ENCODE results near the gene TOP3A. TPM values are rescaled to one million over a fixed set of nuclear protein-coding genes. Genes with fewer than 3 reads are reported as not detected.
A peak's percentile ranks its signal among the peaks of the same experiment; 100 is the strongest.
"Not testable (repeated sequence)": the region's sequence is repeated elsewhere in the genome, so short reads cannot be mapped to it uniquely, and the experiment has no call there.

The TOP3A gene
- total RNA-seq, 1 experiment from 2014 or later = 100 TPM

DNA sequence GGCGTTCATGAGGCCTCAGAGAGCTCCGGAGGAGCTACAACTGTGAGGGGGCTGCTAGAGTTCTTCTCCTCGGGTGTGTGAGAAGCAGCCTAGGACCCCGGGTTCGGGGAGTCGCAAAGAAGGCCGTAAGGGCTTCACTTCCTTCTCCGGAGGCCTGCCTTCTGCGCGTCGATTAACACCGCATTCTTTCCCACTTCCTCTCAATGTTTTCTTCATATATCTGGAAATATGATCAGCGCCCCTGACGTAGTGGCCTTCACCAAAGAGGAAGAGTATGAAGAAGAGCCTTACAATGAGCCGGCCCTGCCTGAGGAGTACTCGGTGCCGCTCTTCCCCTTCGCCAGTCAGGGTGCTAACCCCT is 748 bp upstream of the TOP3A start:
- TSS peak; percentile 63 for BruUV-seq (replicated peaks)
- ChIA-PET CTCF (no interaction called here), POLR2A (ENCODE audit: low non-redundant PET) (no interaction called here)
- no peak for DNase-seq (ENCODE audit: low spot score)
- intact Hi-C loops (cut with micrococcal nuclease; ENCODE audit: unreplicated experiment) = no loop called here
- Histone ChIP-seq H3K9me3 (ENCODE audit: low read depth, low read length, poor library complexity, severe bottlenecking) (no peaks in the 10 kb centered on the region), H3K27ac (ENCODE audit: low read depth, low read length, poor library complexity, severe bottlenecking) (peak overlapping the region; percentile 86), H3K27me3 (replicated peaks; ENCODE audit: insufficient read depth, low read depth, low read length, poor library complexity) (no peaks in the 10 kb centered on the region), H3K36me3 (ENCODE audit: insufficient read depth, low read length, poor library complexity, severe bottlenecking) (peaks cover 23% of the 10 kb centered on the region), H3K4me3 (ENCODE audit: low read depth, low read length, poor library complexity, severe bottlenecking) (peak overlapping the region; percentile 90), H3K4me1 (ENCODE audit: insufficient read depth, low read length, poor library complexity, severe bottlenecking) (peaks cover 30% of the 10 kb centered on the region)
- no peak for TF ChIP-seq EZH2 (IDR thresholded peaks at IDR 0.05; ENCODE audit: borderline replicate concordance, low read depth, low read length, poor library complexity, severe bottlenecking)
- TF ChIP-seq, protein P1, sequence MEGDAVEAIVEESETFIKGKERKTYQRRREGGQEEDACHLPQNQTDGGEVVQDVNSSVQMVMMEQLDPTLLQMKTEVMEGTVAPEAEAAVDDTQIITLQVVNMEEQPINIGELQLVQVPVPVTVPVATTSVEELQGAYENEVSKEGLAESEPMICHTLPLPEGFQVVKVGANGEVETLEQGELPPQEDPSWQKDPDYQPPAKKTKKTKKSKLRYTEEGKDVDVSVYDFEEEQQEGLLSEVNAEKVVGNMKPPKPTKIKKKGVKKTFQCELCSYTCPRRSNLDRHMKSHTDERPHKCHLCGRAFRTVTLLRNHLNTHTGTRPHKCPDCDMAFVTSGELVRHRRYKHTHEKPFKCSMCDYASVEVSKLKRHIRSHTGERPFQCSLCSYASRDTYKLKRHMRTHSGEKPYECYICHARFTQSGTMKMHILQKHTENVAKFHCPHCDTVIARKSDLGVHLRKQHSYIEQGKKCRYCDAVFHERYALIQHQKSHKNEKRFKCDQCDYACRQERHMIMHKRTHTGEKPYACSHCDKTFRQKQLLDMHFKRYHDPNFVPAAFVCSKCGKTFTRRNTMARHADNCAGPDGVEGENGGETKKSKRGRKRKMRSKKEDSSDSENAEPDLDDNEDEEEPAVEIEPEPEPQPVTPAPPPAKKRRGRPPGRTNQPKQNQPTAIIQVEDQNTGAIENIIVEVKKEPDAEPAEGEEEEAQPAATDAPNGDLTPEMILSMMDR (conservative IDR thresholded peaks at IDR 0.05; ENCODE audit: low read depth, low read length) = no peak

DNA sequence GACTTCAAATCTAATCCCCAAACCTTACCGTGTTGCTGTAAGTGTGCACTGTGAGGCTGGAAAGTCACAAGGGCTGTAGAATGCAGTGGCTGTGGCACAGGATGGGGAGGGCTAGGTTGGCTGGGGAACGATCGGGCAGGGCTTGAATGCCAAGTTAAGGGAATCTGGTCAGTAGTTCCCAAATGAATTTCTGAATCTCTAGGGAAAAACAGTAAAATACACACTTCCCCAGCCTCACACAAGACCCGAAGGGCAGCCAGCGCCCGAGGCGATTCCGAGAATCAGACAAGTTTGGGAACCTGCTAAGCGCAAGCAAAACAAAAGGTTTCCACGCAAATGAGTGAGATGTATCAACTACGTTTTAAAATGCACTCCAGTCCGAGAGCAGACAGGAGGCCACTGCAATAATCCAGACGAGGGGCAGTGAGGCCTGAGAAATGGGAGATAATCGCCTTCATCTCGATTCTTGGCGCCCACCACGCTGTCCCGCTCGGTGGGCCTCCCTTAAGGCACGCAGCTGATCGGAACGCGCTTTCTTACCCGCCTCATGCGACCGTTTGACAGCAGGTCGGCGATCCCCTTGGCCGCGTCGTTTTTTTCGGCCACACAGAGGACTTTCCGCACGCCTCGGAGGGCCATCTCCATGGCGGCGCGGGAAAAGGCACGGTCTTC is 599 bp downstream of the TOP3A start:
- H3K36me3 ChIP-seq (ENCODE audit: insufficient read depth, low read length, poor library complexity, severe bottlenecking) = peaks cover 28% of the 10 kb centered on the region
- no peaks in the 10 kb centered on the region for H3K27me3 ChIP-seq (replicated peaks; ENCODE audit: insufficient read depth, low read depth, low read length, poor library complexity)
- peak overlapping the region; percentile 90 for H3K4me3 ChIP-seq (ENCODE audit: low read depth, low read length, poor library complexity, severe bottlenecking)
- TF ChIP-seq, protein P1 (conservative IDR thresholded peaks at IDR 0.05; ENCODE audit: low read depth, low read length) = no peak
- TF ChIP-seq EZH2 (IDR thresholded peaks at IDR 0.05; ENCODE audit: borderline replicate concordance, low read depth, low read length, poor library complexity, severe bottlenecking) = no peak
- peak overlapping the region; percentile 86 for H3K27ac ChIP-seq (ENCODE audit: low read depth, low read length, poor library complexity, severe bottlenecking)
- BruUV-seq (replicated peaks) = no TSS peak
- H3K9me3 ChIP-seq (ENCODE audit: low read depth, low read length, poor library complexity, severe bottlenecking) = no peaks in the 10 kb centered on the region
- POLR2A ChIA-PET (ENCODE audit: low non-redundant PET) = no interaction called here
- peaks cover 30% of the 10 kb centered on the region for H3K4me1 ChIP-seq (ENCODE audit: insufficient read depth, low read length, poor library complexity, severe bottlenecking)
- CTCF ChIA-PET = no interaction called here
- intact Hi-C loops (cut with micrococcal nuclease; ENCODE audit: unreplicated experiment) = no loop called here
- peak; percentile 17 for DNase-seq (ENCODE audit: low spot score)

DNA sequence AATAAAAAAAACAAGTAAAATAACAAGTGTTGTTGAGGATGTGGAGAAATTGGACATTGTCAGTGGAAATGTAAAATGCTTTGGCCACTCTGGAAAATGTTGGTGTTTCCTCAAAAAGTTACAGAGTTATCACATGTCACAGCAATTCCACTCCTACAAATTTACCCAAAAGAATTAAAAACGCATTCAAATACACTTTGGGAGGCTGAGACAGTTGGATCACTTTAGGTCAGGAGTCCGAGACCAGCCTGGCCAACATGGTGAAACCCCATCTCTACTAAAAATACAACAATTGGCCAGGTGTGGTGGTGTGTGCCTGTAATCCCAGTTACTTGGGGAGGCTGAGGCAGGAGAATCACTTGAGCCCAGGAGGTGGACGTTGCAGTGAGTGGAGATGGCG is 5.6 kb downstream of the TOP3A start:
- H3K36me3 ChIP-seq (ENCODE audit: insufficient read depth, low read length, poor library complexity, severe bottlenecking) = peaks cover 72% of the 10 kb centered on the region
- BruUV-seq (replicated peaks) = no TSS peak
- H3K9me3 ChIP-seq (ENCODE audit: low read depth, low read length, poor library complexity, severe bottlenecking) = no peaks in the 10 kb centered on the region
- H3K4me3 ChIP-seq (ENCODE audit: low read depth, low read length, poor library complexity, severe bottlenecking) = no peak overlapping the region
- DNase-seq (ENCODE audit: low spot score) = no peak
- H3K27me3 ChIP-seq (replicated peaks; ENCODE audit: insufficient read depth, low read depth, low read length, poor library complexity) = no peaks in the 10 kb centered on the region
- ChIA-PET POLR2A (ENCODE audit: low non-redundant PET) (no interaction called here), CTCF (no interaction called here)
- H3K27ac ChIP-seq (ENCODE audit: low read depth, low read length, poor library complexity, severe bottlenecking) = no peak overlapping the region
- TF ChIP-seq, protein P1 (conservative IDR thresholded peaks at IDR 0.05; ENCODE audit: low read depth, low read length) = no peak
- TF ChIP-seq EZH2 (IDR thresholded peaks at IDR 0.05; ENCODE audit: borderline replicate concordance, low read depth, low read length, poor library complexity, severe bottlenecking) = no peak
- intact Hi-C loops (cut with micrococcal nuclease; ENCODE audit: unreplicated experiment) = no loop called here
- peaks cover 14% of the 10 kb centered on the region for H3K4me1 ChIP-seq (ENCODE audit: insufficient read depth, low read length, poor library complexity, severe bottlenecking)

DNA sequence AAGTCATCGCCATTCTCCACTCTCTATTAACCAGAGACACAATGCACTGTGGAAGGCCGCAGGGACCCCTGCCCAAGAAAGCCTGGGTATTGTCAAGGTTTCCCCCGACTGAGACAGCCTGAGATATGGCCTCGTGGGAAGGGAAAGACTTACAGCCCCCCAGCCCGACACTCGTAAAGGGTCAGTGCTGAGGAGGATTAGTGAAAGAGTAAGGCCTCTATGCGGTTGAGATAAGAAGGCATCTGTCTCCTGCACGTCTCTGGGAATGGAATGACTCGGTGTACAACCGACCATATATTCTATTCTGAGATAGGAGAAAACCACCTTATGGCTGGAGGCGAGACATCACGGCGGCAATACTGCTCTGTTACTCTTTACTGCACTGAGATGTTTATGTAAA is 11.6 kb downstream of the TOP3A start:
- H3K4me3 ChIP-seq (ENCODE audit: low read depth, low read length, poor library complexity, severe bottlenecking); H3K9me3 ChIP-seq (ENCODE audit: low read depth, low read length, poor library complexity, severe bottlenecking); POLR2A ChIA-PET (ENCODE audit: low non-redundant PET); intact Hi-C loops (cut with micrococcal nuclease; ENCODE audit: unreplicated experiment); H3K4me1 ChIP-seq (ENCODE audit: insufficient read depth, low read length, poor library complexity, severe bottlenecking); DNase-seq (ENCODE audit: low spot score); CTCF ChIA-PET; H3K27ac ChIP-seq (ENCODE audit: low read depth, low read length, poor library complexity, severe bottlenecking); H3K27me3 ChIP-seq (replicated peaks; ENCODE audit: insufficient read depth, low read depth, low read length, poor library complexity): not testable (repeated sequence)
- BruUV-seq (replicated peaks) = TSS peak; percentile 1
- peaks cover 87% of the 10 kb centered on the region for H3K36me3 ChIP-seq (ENCODE audit: insufficient read depth, low read length, poor library complexity, severe bottlenecking)

Measured in A673 (cell line).